Activated T-helper 1 cell treated with anti-CD3 and anti-CD28 coated beads, Interleukin-2, amount 50 U/mL, for 16 hours (primary cell): ENCODE measurements around the gene PPP1R2B.
"Not testable (repeated sequence)": the region's sequence is repeated elsewhere in the genome, so short reads cannot be mapped to it uniquely, and the experiment has no call there.

Experiments
- DNase-seq, 2 donors: peaks; one replicate each; pipeline ENCODE4 v3.0.0-alpha.2; 2020; ENCODE audit warnings: low read depth in 1 of 2, low spot score in 1 of 2

Gene PPP1R2B

DNA sequence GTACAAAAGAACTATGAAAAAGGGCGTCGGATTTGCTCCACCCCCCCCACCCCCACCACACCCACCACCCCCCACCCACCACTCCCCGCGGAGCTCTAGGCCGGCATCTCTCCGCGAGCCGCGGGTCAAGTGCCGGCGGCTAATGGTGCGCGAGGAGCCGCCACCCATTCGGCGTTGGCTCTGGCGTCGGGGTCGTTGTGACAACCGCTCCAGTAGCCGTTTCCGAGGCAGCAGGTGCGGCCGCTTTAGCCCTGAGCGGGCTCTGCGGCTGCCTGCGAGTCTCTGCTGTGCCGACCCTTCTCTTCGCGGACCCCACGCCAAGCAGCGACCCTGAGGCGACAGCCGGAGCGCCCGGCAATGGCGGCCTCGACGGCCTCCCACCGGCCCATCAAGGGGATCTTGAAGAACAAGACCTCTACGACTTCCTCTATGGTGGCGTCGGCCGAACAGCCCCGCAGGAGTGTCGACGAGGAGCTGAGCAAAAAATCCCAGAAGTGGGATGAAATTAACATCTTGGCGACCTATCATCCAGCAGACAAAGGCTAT lies at the start of gene PPP1R2B:
PPP1R2B (plus strand) TSS at position 90 of the 546 bp plus-strand sequence; CDS start at position 358, 268 bp downstream.
- DNase-seq = no peak

DNA sequence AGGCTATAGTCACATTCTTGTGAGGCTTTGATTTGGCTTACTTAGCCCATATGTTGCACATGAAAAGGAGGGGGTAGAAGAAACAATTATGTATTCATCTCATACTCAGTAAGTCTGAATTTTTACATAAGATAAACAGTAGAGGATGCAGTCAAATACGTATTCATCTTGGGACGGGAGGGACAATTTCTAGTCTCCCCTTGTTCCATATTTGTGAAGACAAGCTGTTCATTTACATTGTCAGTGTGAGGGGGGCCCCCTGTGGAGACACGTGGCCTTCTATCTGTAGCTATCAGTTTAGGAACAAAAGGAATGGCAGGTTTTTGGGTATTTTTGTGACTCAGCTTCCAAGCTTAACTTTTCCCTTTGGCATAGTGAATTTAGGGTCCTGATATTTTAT lies 49.2 kb upstream of the PPP1R2B start:
- no peak for DNase-seq

- DNase-seq = no peak
Observed at GRCh38 chr5:156802501-156802900, 47.6 kb upstream of the PPP1R2B start.

GRCh38 chr5:156803404-156803803 lies 46.7 kb upstream of the PPP1R2B start:
- no peak for DNase-seq

DNA sequence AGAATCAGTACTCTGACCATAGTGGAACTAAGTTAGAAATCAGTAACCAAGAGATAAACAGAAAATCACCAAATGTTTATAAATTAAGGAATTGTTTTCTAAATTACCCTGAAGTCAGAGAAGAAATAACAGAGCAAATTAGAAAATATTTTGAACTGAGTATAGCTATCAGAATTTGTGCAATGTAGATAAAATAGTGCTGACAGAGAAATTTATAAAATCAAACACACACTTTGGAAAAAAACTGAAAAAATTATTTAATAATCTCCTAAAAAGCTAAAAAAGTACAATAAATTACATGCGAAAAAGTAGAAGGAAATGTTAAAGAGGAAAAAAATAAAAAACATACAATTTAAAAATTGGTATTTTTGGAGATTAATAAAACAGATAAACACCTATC lies 37.1 kb upstream of the PPP1R2B start:
- no peak for DNase-seq

DNA sequence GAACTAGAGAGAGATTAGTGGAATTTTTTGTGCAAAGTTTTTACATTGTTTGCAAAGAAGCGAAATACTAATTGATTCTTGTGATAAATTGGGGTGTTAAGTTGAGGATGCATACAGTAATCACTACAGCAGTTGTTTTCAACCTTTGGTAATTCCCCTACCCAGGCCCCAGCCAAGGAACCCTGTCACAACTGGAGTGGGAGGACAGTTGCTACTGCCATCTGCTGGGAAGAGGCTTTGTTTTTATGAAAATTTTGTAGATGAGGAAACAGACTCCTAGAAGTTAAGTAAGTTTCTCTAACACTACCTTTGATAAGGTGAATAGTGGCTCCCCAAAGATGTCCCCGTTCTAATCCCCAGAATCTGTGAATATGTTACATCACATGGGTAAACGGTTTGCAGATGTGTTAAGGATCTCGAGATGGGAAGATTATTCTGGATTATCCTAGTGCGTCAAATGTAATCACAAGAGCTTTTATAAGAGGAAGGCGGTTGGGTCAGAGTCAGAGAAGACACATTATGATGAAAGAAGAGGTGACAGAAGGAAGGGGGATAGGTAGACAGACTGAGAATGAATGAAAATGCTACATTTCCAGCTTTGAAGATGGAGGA lies 34.0 kb upstream of the PPP1R2B start:
- no peak for DNase-seq

- DNase-seq = no peak
Observed at GRCh38 chr5:156819537-156819936, 30.6 kb upstream of the PPP1R2B start.

GRCh38 chr5:156819967-156820581 lies 30.0 kb upstream of the PPP1R2B start:
- DNase-seq = no peak

DNA sequence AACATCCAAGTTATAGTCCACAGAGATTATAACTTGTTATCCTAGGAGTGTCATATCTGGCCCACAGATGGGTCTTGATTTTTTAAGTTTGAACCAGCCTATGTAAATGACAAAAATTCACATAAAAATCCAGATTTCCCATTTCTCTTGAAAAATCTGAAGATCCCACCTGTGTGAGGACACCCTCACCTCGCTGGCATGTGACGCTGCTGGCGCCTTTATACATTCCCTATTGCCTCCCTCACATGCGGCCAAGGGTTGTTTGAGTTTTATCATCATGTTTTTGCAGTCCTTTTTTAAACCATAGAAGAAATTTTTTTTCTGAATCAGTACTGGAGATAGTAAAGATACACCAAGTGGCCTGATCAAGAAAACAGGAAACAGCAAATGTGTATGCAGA lies 25.9 kb upstream of the PPP1R2B start:
- DNase-seq = no peak

DNA sequence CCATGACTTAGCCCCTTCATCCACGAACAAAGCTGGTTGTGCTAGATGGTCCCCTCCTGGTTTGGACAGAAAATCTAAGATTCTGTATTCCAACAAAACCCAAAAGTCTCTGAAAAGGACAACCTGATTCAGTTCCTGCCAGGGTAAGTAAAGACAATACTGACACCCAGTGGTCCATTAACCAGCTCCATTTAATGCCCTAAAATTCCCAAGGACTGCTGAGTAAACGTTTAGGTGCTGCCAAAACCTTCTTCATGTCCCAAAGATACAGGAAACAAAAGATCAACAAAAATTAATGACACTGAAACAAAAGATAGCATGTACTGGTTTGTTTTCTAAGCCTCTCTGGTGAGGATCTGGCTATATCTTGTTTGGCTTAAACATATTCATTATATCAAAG lies 25.3 kb upstream of the PPP1R2B start:
- no peak for DNase-seq

- no peak for DNase-seq
Observed at GRCh38 chr5:156825688-156826087, 24.4 kb upstream of the PPP1R2B start.

- no peak for DNase-seq
Observed at GRCh38 chr5:156826150-156826549, 23.9 kb upstream of the PPP1R2B start.

DNA sequence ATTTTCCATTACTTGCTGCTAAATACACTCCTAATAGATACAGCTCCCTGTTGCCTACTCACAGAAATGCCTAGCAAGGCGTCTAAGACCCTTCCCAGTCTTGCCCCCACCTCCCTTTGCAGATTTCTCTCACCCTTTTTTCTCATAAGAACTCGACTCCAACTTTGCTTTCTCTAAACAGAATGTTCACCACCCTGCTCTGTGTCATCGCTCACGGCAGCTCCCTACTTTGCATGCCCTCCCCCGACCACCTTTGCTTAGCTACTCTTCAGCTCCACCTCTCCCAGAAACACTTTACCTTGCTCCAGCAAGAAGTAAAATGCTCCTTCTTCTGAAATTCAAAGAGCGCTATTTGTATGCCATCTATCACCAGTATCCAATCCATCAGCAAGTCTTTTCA lies 15.2 kb upstream of the PPP1R2B start:
- DNase-seq = no peak

- no peak for DNase-seq
Observed at GRCh38 chr5:156835905-156836304, 14.2 kb upstream of the PPP1R2B start.

DNA sequence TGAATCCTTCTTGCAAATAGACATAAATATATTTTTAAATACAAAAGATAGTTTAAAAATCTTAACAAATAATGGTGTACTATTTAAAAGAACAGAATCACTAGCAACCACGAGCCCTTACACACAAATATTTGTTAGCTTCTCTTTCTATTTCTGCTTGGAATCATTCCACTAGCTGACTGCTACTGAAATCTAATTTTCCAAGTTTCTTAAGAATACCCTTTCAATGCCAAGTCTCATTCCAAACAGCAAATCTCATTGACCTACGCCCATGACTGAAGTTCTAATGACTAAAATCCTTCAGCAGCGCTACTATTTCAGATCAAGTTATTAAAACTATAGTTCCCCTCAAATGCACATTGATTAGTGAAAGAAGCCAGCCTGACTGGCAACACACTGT lies 13.2 kb upstream of the PPP1R2B start:
- no peak for DNase-seq

DNA sequence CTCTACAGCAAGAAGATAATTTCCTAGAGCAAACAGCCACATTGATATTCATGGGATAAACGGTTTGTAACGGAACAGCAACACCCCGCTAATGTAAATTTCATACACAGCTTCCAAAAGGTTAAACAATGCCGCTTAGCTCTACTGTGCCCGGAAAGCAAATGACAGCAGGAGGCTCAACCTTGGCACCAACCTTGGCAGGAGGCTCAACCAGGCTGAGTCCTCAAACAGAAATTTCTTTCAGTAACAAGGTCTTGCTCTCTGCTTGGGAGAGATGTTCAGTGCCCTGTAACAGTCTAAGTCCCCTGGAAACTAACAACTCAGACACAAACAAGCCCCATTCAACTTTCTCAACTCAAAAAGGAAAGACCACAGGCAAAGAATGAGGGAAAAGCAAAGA lies 11.1 kb upstream of the PPP1R2B start:
- DNase-seq = no peak

DNA sequence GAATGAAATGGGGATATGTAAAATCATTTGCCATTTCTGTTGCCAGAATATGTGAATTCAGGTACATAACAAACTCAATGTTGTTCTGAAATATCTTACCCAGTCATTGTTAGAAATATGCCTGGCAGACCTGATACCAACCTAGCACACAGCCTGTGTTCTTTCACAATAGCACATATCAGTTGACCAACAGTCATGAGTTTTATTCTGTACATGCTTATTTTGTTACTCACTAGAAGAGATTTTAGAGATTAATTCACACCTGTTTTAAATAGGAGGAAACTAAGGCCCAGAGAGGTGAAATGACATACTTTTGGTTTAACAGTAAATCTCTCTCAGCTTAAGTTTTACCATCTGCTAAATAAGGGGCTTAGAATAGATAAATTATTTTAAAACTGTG lies 8.4 kb upstream of the PPP1R2B start:
- no peak for DNase-seq

- no peak for DNase-seq
Observed at GRCh38 chr5:156846914-156847313, 3.2 kb upstream of the PPP1R2B start.

DNA sequence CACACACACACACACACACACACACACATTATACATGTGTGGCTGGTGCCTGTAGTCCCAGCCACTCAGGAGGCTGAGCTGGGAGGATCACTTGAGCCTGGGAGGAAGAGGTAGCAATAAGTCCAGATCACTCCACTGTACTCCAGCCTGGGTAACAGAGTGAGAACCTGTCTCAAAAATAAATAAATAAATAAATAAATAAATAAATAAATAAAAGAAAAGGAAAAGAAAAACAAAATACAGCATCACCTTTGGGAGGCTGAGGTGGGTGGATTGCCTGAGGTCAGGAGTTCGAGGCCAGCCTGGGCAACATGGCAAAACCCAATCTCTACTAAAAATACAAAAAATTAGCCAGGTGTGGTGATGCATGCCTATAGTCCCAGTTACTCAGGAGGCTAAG lies 1.6 kb upstream of the PPP1R2B start:
- DNase-seq = not testable (repeated sequence)

DNA sequence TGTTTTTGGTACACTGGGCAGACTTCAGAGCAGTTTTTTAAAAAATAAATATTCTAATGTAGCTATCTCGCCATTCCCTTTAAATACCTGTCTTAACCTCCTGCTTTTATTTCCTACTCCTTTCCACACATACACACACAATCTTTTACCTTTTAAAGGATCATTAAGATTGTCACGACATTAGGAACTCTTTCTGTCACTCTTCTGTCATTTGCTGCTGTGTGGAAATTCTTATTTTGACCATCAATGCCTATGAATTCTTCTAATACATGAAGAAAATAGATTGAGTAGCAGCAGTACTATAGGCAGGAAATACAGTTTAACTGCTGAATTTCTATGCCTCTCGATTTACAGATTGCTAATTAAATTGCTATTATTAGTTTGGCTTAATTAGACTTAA lies 1.8 kb downstream of the PPP1R2B start:
- DNase-seq = no peak

GRCh38 chr5:156853055-156853454 lies 3.0 kb downstream of the PPP1R2B start:
- not testable (repeated sequence) for DNase-seq

DNA sequence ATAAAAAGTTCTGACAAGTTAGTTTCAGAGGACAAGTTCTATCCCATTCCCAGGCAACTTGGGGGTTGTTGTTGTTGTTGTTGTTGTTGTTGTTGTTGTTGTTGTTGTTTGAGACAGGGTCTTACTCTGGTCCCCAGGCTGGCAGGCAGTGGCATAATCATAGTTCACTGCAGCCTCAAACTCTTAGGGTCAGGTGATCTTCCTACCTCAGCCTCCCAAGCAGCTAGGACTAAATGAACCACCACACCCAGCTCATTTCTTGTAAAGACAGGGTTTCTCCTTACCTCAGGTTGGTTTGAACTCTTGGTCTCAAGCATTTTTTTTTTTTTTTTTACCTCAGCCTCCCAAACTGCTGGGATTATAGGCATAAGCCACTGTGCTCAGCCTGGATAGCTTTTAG lies 15.3 kb downstream of the PPP1R2B start:
- DNase-seq = no peak

- DNase-seq = no peak
Observed at GRCh38 chr5:156870498-156870839, 20.4 kb downstream of the PPP1R2B start.
